B cell (primary cell): Measurements from ENCODE around the gene CARHSP1. TPM values are rescaled to one million over a fixed set of nuclear protein-coding genes. Genes with fewer than 3 reads are reported as not detected.

Source experiments
- ATAC-seq: fragments of 200-7000 bp; cut with Tn5 transposase; one replicate; pipeline ENCODE4 v1.10.0; 2021; ENCODE audit warnings: low read depth, mild to moderate bottlenecking, moderate number of reproducible peaks, moderate library complexity
- CTCF ChIA-PET: fragments of 350-600 bp; sonication (Branson Sonifier 250); formaldehyde crosslinking; loops from one replicate; lab custom pipeline; 2021; ENCODE audit warnings: antibody characterized with exemption, inconsistent platforms; lab: Charles Lee
- POLR2A ChIA-PET: fragments of 350-600 bp; sonication (Branson Sonifier 250); formaldehyde crosslinking; loops from one replicate; lab custom pipeline; 2021; ENCODE audit warnings: antibody characterized with exemption; lab: Charles Lee
- DNase-seq: peaks from one replicate; pipeline ENCODE4 v3.0.0; 2013
- H2AFZ ChIP-seq: 2 replicates; pipeline ENCODE4 v1.6.1; 2012; ENCODE audit warnings: mild to moderate bottlenecking, low read depth, low read length; ENCODE audit not compliant: insufficient read depth, poor library complexity, severe bottlenecking
- H3K27ac ChIP-seq, 2 donors: 1 replicate in 1 of 2; 2 replicates in 1 of 2; pipeline ENCODE4 v1.5.1; 2012 to 2013; ENCODE audit warnings: low read length in 2 of 2, mild to moderate bottlenecking in 2 of 2, moderate library complexity in 1 of 2
- H3K27me3 ChIP-seq, 4 experiments: fragments of 200-600 bp in 1 of 4; sonication (generic) in 1 of 4; replicated peaks in 1 of 4; 1 replicate in 2 of 4; 2 replicates in 2 of 4; pipeline versions ENCODE4 v1.6.1 to v1.7.0; 2013 to 2016; ENCODE audit warnings: low read length in 3 of 4, mild to moderate bottlenecking in 2 of 4, mixed read lengths in 1 of 4, moderate library complexity in 1 of 4; ENCODE audit not compliant: insufficient read depth in 4 of 4, control insufficient read depth in 3 of 4; ENCODE audit errors: control extremely low read depth in 1 of 4
- H3K36me3 ChIP-seq, 2 experiments: replicated peaks in 1 of 2; 1 replicate in 1 of 2; 2 replicates in 1 of 2; pipeline versions ENCODE4 v1.6.1 to v1.7.1; 2013; ENCODE audit warnings: low read length in 1 of 2; ENCODE audit not compliant: insufficient read depth in 2 of 2, control insufficient read depth in 1 of 2; ENCODE audit errors: control extremely low read depth in 1 of 2, extremely low read depth in 1 of 2
- H3K4me1 ChIP-seq, 2 donors: fragments of 200-600 bp in 1 of 2; sonication (generic) in 1 of 2; 1 replicate in 1 of 2; 2 replicates in 1 of 2; pipeline versions ENCODE4 v1.5.1 to v1.6.1; 2013 to 2017; ENCODE audit warnings: low read length in 2 of 2; ENCODE audit not compliant: control insufficient read depth in 2 of 2, insufficient read depth in 2 of 2
- H3K4me2 ChIP-seq: replicated peaks from 2 replicates; pipeline ENCODE3; 2012; ENCODE audit warnings: mild to moderate bottlenecking, low read depth, low read length; ENCODE audit not compliant: poor library complexity, severe bottlenecking
- H3K4me3 ChIP-seq, 5 experiments: fragments of 200-600 bp in 1 of 5; sonication (generic) in 1 of 5; 1 replicate in 3 of 5; 2 replicates in 2 of 5; pipeline versions ENCODE4 v1.5.1 to v1.7.0; 2011 to 2016; ENCODE audit warnings: low read length in 4 of 5, mild to moderate bottlenecking in 4 of 5, low read depth in 2 of 5, control low read depth in 1 of 5, moderate library complexity in 1 of 5; ENCODE audit not compliant: insufficient read depth in 1 of 5; ENCODE audit errors: control extremely low read depth in 1 of 5, extremely low read depth in 1 of 5
- H3K79me2 ChIP-seq: fragments of 200-600 bp; sonication (generic); one replicate; pipeline ENCODE4 v1.6.0; 2016; ENCODE audit warnings: low read length; ENCODE audit not compliant: control insufficient read depth, insufficient read depth
- H3K9ac ChIP-seq: fragments of 200-600 bp; sonication (generic); 2 replicates; pipeline ENCODE4 v1.6.1; 2017; ENCODE audit warnings: mild to moderate bottlenecking, low read length, moderate library complexity
- H3K9me3 ChIP-seq, 3 donors: one replicate each; pipeline versions ENCODE4 v1.6.1 to v1.7.1; 2013; ENCODE audit warnings: low read length in 2 of 3; ENCODE audit not compliant: control insufficient read depth in 2 of 3, insufficient read depth in 1 of 3; ENCODE audit errors: control extremely low read depth in 1 of 3
- H4K20me1 ChIP-seq: 2 replicates; pipeline ENCODE4 v1.6.0; 2012; ENCODE audit warnings: mild to moderate bottlenecking, low read length; ENCODE audit not compliant: insufficient read depth, control insufficient read depth, poor library complexity, severe bottlenecking
- H3K27ac Mint-ChIP-seq: one replicate; pipeline ENCODE4 v1.8.0; 2021; ENCODE audit warnings: mixed read lengths
- H3K27me3 Mint-ChIP-seq: one replicate; pipeline ENCODE4 v1.8.0; 2021; ENCODE audit warnings: mixed read lengths
- H3K4me1 Mint-ChIP-seq: one replicate; pipeline ENCODE4 v1.8.0; 2021; ENCODE audit warnings: mixed read lengths
- H3K4me3 Mint-ChIP-seq: one replicate; pipeline ENCODE4 v1.8.0; 2021; ENCODE audit warnings: mixed read lengths
- H3K9me3 Mint-ChIP-seq: one replicate; pipeline ENCODE4 v1.8.0; 2022; ENCODE audit warnings: mixed read lengths; ENCODE audit not compliant: insufficient read depth
- EZH2 ChIP-seq: IDR thresholded peaks from 2 replicates; pipeline ENCODE4 v1.6.1; 2012; ENCODE audit warnings: borderline replicate concordance, low read depth, mild to moderate bottlenecking, moderate library complexity, low read length; ENCODE audit not compliant: insufficient read depth, poor library complexity, severe bottlenecking
- WGBS: methylation state at CpG from one replicate; pipeline ENCODE4 v1.1.5; 2013; ENCODE audit warnings: missing lambda C conversion rate; ENCODE audit not compliant: insufficient coverage; 5-methylcytosine and 5-hydroxymethylcytosine counted together
- intact Hi-C: fragments of 100-400 bp; cut with micrococcal nuclease; formaldehyde crosslinking; loops from one replicate; pipeline ENCODE4 v1.10.0; 2022
- polyA plus RNA-seq: library from polyadenylated mRNA; depleted of rRNA; stranded (reverse); fragments of >200 nt; gene quantifications from 2 replicates; pipeline ENCODE4 v1.2.3, GENCODE V29; 2012
- total RNA-seq, 2 donors: library from RNA; stranded (reverse); fragments of 120-200 nt in 1 of 2; gene quantifications; 1 replicate in 1 of 2; 2 replicates in 1 of 2; pipeline versions ENCODE4 v1.2.3 to v1.2.4, GENCODE V29; 2013 to 2022
- TF ChIP-seq, protein P1 (sequence below): fragments of 200-600 bp; IDR thresholded peaks from one replicate; pipeline ENCODE4 v1.8.0; 2022; ENCODE audit warnings: antibody characterized with exemption, mild to moderate bottlenecking

The CARHSP1 gene
- total and polyA plus RNA-seq, 2 donors (not counting 1 experiment from before 2014, with no cell fraction given), result 26.5 to 63.1 TPM

DNA sequence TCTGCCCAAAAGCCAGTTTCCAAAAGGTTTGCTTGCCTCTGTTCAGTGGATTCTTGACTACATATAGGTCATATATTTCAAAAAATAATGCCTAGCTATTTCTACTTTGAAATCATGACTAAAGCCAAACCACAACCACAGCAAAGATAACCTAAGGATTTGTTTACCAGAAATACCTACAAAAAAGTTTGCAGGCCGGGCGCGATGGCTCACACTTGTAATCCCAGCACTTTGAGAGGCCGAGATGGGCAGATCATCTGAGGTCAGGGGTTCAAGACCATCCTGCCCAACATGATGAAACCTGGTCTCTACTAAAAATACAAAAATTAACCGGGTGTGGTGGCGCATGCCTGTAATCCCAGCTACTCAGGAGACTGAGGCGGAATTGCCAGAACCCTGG, 15.2 kb downstream of the CARHSP1 start:
- Histone ChIP-seq H3K79me2 (peaks cover 4% of the 10 kb centered on the region), H3K36me3 (peaks cover 0 to 34% of the 10 kb centered on the region in 2 experiments), H3K27ac (no peak overlapping the region), H3K4me1 (peaks cover 7 to 9% of the 10 kb centered on the region in 2 donors), H3K9me3 (no peaks in the 10 kb centered on the region), H3K4me2 (no peak overlapping the region), H4K20me1 (peaks cover 14% of the 10 kb centered on the region), H3K9ac (no peak overlapping the region), H3K4me3 (no peak overlapping the region), H2AFZ (no peak overlapping the region), H3K27me3 (no peaks in the 10 kb centered on the region)
- TF ChIP-seq, protein P1, sequence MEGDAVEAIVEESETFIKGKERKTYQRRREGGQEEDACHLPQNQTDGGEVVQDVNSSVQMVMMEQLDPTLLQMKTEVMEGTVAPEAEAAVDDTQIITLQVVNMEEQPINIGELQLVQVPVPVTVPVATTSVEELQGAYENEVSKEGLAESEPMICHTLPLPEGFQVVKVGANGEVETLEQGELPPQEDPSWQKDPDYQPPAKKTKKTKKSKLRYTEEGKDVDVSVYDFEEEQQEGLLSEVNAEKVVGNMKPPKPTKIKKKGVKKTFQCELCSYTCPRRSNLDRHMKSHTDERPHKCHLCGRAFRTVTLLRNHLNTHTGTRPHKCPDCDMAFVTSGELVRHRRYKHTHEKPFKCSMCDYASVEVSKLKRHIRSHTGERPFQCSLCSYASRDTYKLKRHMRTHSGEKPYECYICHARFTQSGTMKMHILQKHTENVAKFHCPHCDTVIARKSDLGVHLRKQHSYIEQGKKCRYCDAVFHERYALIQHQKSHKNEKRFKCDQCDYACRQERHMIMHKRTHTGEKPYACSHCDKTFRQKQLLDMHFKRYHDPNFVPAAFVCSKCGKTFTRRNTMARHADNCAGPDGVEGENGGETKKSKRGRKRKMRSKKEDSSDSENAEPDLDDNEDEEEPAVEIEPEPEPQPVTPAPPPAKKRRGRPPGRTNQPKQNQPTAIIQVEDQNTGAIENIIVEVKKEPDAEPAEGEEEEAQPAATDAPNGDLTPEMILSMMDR, result no peak
- no peak for TF ChIP-seq EZH2
- Mint-ChIP-seq H3K4me3 (no peak overlapping the region), H3K27me3 (no peaks in the 10 kb centered on the region), H3K27ac (no peak overlapping the region), H3K4me1 (peaks cover 22% of the 10 kb centered on the region), H3K9me3 (no peaks in the 10 kb centered on the region)
- ATAC-seq (no peak), DNase-seq (no peak)
- POLR2A ChIA-PET, result no interaction called here
- CTCF ChIA-PET, result interaction anchor here (3.1 kb wide), 1 partner anchor 26 kb away, joined by 12 read pairs; no protein-coding TSS in a partner anchor
- WGBS, result 92% methylated on average over 6 of the region's 7 CpGs
- intact Hi-C loops, result no loop called here

DNA sequence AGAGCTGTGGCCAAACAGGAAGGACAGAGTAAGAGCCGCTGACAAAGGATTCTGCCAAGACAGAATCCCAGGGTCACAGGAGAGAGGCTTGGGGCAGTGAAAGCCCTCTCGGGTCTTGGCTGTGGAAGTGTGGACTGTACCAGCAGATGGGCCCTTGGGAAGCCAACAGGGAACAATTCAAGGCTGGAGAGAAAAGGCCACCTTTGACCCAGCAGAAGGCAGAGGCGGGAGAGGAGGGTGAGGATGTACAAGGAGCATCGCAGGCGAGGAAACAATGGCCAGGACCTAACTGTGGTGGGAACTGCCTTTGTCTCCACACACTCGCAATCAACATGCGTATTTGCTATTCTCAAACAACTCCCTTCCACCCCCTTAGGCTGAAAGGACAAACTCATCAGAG, 15.7 kb downstream of the CARHSP1 start:
- no peak overlapping the region for H3K27ac ChIP-seq
- no peak overlapping the region for H3K4me2 ChIP-seq
- Mint-ChIP-seq H3K27me3 (no peaks in the 10 kb centered on the region), H3K4me3 (no peak overlapping the region), H3K9me3 (no peaks in the 10 kb centered on the region), H3K27ac (no peak overlapping the region), H3K4me1 (peaks cover 22% of the 10 kb centered on the region)
- no peak for DNase-seq
- no peak overlapping the region for H3K4me3 ChIP-seq
- 99% methylated on average over 5 of the region's 7 CpGs for WGBS
- H3K9ac ChIP-seq, result no peak overlapping the region
- peaks cover 9% of the 10 kb centered on the region for H4K20me1 ChIP-seq
- H3K9me3 ChIP-seq, result no peaks in the 10 kb centered on the region
- ChIA-PET POLR2A (no interaction called here), CTCF (interaction anchor here (1.0 to 2.0 kb wide), 2 partner anchors 20 to 27 kb away, joined by 3 to 10 read pairs; no protein-coding TSS in a partner anchor)
- no peak overlapping the region for H2AFZ ChIP-seq
- H3K27me3 ChIP-seq, result no peaks in the 10 kb centered on the region
- ATAC-seq, result no peak
- H3K36me3 ChIP-seq, result peaks cover 0 to 31% of the 10 kb centered on the region in 2 experiments
- TF ChIP-seq, protein P1, result no peak
- TF ChIP-seq EZH2, result no peak
- H3K79me2 ChIP-seq, result peaks cover 2% of the 10 kb centered on the region
- intact Hi-C loops, result no loop called here
- peaks cover 7 to 9% of the 10 kb centered on the region in 2 donors for H3K4me1 ChIP-seq
